ENCODE results near the gene DLL1. TPM values are rescaled to one million over a fixed set of nuclear protein-coding genes. Genes with fewer than 3 reads are reported as not detected.
A peak's percentile ranks its signal among the peaks of the same experiment; 100 is the strongest.
"Not testable (repeated sequence)": the region's sequence is repeated elsewhere in the genome, so short reads cannot be mapped to it uniquely, and the experiment has no call there.

The DLL1 gene
- 6.4 TPM for total RNA-seq
- long read RNA-seq, partial matches to known transcripts = 5 of 15 reads
- long read RNA-seq, other reads (novel, unspliced or antisense) = 8 of 15 reads

- intact Hi-C loops (cut with DNase I) = loop anchor here (5.0 kb wide), 2 partner anchors 278 to 328 kb away; no protein-coding TSS in a partner anchor
These were observed at the start of gene DLL1 for GRCh38 chr6:170290296-170291128. TSS of gene DLL1 (minus strand) at chr6:170291078. CDS start at chr6:170290139, 939 bp downstream.

GRCh38 chr6:170335199-170335598 lies 44.3 kb upstream of the DLL1 start:
- intact Hi-C loops (cut with DNase I) = not testable (repeated sequence)

More at GRCh38 chr6:170290296-170291128, at the start of gene DLL1:
- peak; percentile 78 for DNase-seq (ENCODE audit: low spot score)

GRCh38 chr6:170329321-170329720 lies 38.4 kb upstream of the DLL1 start:
- intact Hi-C loops (cut with DNase I) = no loop called here
- DNase-seq (ENCODE audit: low spot score) = no peak

More at GRCh38 chr6:170335199-170335598, 44.3 kb upstream of the DLL1 start:
- DNase-seq (ENCODE audit: low spot score) = not testable (repeated sequence)

GRCh38 chr6:170317718-170318117 lies 26.8 kb upstream of the DLL1 start:
- DNase-seq (ENCODE audit: low spot score) = no peak
- intact Hi-C loops (cut with DNase I) = no loop called here

- no peak for DNase-seq (ENCODE audit: low spot score)
- intact Hi-C loops (cut with DNase I) = no loop called here
These were observed 26.2 kb upstream of the DLL1 start for GRCh38 chr6:170317076-170317475.

GRCh38 chr6:170316071-170316470 lies 25.2 kb upstream of the DLL1 start:
- intact Hi-C loops (cut with DNase I) = no loop called here

GRCh38 chr6:170314983-170315382 lies 24.1 kb upstream of the DLL1 start:
- DNase-seq (ENCODE audit: low spot score) = no peak
- intact Hi-C loops (cut with DNase I) = no loop called here

More at GRCh38 chr6:170316071-170316470, 25.2 kb upstream of the DLL1 start:
- no peak for DNase-seq (ENCODE audit: low spot score)

GRCh38 chr6:170313716-170314295 lies 22.9 kb upstream of the DLL1 start:
- intact Hi-C loops (cut with DNase I) = no loop called here
- no peak for DNase-seq (ENCODE audit: low spot score)

GRCh38 chr6:170312876-170313275 lies 22.0 kb upstream of the DLL1 start:
- intact Hi-C loops (cut with DNase I) = no loop called here
- no peak for DNase-seq (ENCODE audit: low spot score)

GRCh38 chr6:170311696-170312095 lies 20.8 kb upstream of the DLL1 start:
- DNase-seq (ENCODE audit: low spot score) = no peak
- intact Hi-C loops (cut with DNase I) = no loop called here

GRCh38 chr6:170308761-170309160 lies 17.9 kb upstream of the DLL1 start:
- intact Hi-C loops (cut with DNase I) = loop anchor here (5.0 kb wide), 1 partner anchor 219 kb away; no protein-coding TSS in a partner anchor
- no peak for DNase-seq (ENCODE audit: low spot score)

- intact Hi-C loops (cut with DNase I) = loop anchor here (2.0 to 5.0 kb wide), 2 partner anchors 220 to 246 kb away; partner anchors contain the start of gene PSMB1
These were observed 16.2 kb upstream of the DLL1 start for GRCh38 chr6:170307080-170307545.

GRCh38 chr6:170306324-170307079 lies 15.6 kb upstream of the DLL1 start, which contains the start of gene FAM120B:
TSS of gene FAM120B (plus strand) at chr6:170306758. CDS start at chr6:170317391, 10,633 bp downstream.
- DNase-seq (ENCODE audit: low spot score) = peak; percentile 99
- intact Hi-C loops (cut with DNase I) = loop anchor here (2.0 to 5.0 kb wide), 2 partner anchors 221 to 246 kb away; partner anchors contain the start of gene PSMB1

More at GRCh38 chr6:170307080-170307545, 16.2 kb upstream of the DLL1 start:
- no peak for DNase-seq (ENCODE audit: low spot score)

- no peak for DNase-seq (ENCODE audit: low spot score)
- intact Hi-C loops (cut with DNase I) = loop anchor here (2.0 to 5.0 kb wide), 2 partner anchors 221 to 247 kb away; partner anchors contain the start of gene PSMB1
These were observed 15.0 kb upstream of the DLL1 start for GRCh38 chr6:170305805-170306323.

GRCh38 chr6:170301184-170301583 lies 10.3 kb upstream of the DLL1 start:
- intact Hi-C loops (cut with DNase I) = no loop called here

GRCh38 chr6:170298688-170299087 lies 7.8 kb upstream of the DLL1 start:
- DNase-seq (ENCODE audit: low spot score) = no peak
- intact Hi-C loops (cut with DNase I) = no loop called here

More at GRCh38 chr6:170301184-170301583, 10.3 kb upstream of the DLL1 start:
- DNase-seq (ENCODE audit: low spot score) = no peak

GRCh38 chr6:170297576-170298330 lies 6.9 kb upstream of the DLL1 start:
- DNase-seq (ENCODE audit: low spot score) = no peak
- intact Hi-C loops (cut with DNase I) = no loop called here
